ENCODE measurements around the gene ZNF438.

DNA sequence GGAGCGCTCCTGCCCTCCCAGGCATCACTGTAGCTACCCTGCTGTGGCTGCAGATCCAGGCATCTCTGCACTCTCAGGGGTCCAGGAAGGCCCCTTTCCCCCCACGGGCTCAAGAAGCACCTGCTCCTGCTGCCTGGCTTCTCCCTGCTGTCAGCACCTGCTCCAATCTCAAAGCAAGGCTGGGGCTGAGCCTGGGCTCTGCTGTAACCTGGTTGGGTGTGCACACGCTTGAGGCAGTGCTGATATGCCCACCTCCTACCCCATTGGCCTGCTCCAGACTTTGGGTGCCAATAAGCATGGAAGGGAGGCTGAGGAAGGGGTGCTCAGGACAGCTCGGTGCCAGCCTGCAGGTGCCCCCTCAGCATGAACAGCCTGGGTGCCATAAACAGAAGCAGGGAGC lies 185.0 kb downstream of the ZNF438 start:
- TF ChIP-seq, protein P1, sequence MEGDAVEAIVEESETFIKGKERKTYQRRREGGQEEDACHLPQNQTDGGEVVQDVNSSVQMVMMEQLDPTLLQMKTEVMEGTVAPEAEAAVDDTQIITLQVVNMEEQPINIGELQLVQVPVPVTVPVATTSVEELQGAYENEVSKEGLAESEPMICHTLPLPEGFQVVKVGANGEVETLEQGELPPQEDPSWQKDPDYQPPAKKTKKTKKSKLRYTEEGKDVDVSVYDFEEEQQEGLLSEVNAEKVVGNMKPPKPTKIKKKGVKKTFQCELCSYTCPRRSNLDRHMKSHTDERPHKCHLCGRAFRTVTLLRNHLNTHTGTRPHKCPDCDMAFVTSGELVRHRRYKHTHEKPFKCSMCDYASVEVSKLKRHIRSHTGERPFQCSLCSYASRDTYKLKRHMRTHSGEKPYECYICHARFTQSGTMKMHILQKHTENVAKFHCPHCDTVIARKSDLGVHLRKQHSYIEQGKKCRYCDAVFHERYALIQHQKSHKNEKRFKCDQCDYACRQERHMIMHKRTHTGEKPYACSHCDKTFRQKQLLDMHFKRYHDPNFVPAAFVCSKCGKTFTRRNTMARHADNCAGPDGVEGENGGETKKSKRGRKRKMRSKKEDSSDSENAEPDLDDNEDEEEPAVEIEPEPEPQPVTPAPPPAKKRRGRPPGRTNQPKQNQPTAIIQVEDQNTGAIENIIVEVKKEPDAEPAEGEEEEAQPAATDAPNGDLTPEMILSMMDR (IDR thresholded peaks at IDR 0.05; ENCODE audit: insufficient read depth, low read length), result no peak
- TF ChIP-seq POLR2AphosphoS5 (IDR thresholded peaks at IDR 0.05; ENCODE audit: low read depth), result no peak
- no peak for TF ChIP-seq GABPA (IDR thresholded peaks at IDR 0.05; ENCODE audit: low read depth)
